Naive thymus-derived CD8-positive, alpha-beta T cell (primary cell): ENCODE measurements around the gene SPCS3. TPM values are rescaled to one million over a fixed set of nuclear protein-coding genes. Genes with fewer than 3 reads are reported as not detected.

Experiments used
- ATAC-seq, 2 donors: fragments of 150-1000 bp; cut with Tn5 transposase in 1 of 2; sonication (Bioruptor Pico), chemical (Tn5 transposase) in 1 of 2; 1 replicate in 1 of 2; 2 replicates in 1 of 2; pipeline ENCODE4 v1.10.0; 2021; ENCODE audit warnings: mild to moderate bottlenecking in 2 of 2, moderate library complexity in 2 of 2
- POLR2A ChIA-PET: fragments of 350-600 bp; sonication (Branson Sonifier 250); formaldehyde crosslinking; loops from one replicate; lab custom pipeline; 2021; ENCODE audit warnings: antibody characterized with exemption; lab: Charles Lee
- DNase-seq, 10 donors: peaks; one replicate each; pipeline versions ENCODE4 v3.0.0 to v3.0.0-alpha.2; 2020 to 2022
- H3K27ac Mint-ChIP-seq, 10 donors: one replicate each; pipeline ENCODE4 v1.8.0; 2020 to 2022; ENCODE audit warnings: mild to moderate bottlenecking in 10 of 10, mixed read lengths in 10 of 10, moderate library complexity in 4 of 10, inconsistent platforms in 1 of 10
- H3K27me3 Mint-ChIP-seq, 5 donors: one replicate each; pipeline ENCODE4 v1.8.0; 2021 to 2022; ENCODE audit warnings: mixed read lengths in 5 of 5
- H3K36me3 Mint-ChIP-seq, 3 donors: one replicate each; pipeline ENCODE4 v1.8.0; 2020 to 2022; ENCODE audit warnings: mixed read lengths in 3 of 3, mild to moderate bottlenecking in 2 of 3, inconsistent platforms in 1 of 3
- H3K4me1 Mint-ChIP-seq, 4 donors: one replicate each; pipeline ENCODE4 v1.8.0; 2021 to 2022; ENCODE audit warnings: mixed read lengths in 4 of 4
- H3K4me3 Mint-ChIP-seq, 10 donors: one replicate each; pipeline ENCODE4 v1.8.0; 2020 to 2022; ENCODE audit warnings: mild to moderate bottlenecking in 10 of 10, mixed read lengths in 10 of 10, moderate library complexity in 6 of 10, inconsistent platforms in 1 of 10
- H3K9me3 Mint-ChIP-seq, 9 donors: one replicate each; pipeline ENCODE4 v1.8.0; 2020 to 2022; ENCODE audit warnings: mixed read lengths in 9 of 9, mild to moderate bottlenecking in 3 of 9, inconsistent platforms in 1 of 9, moderate library complexity in 1 of 9
- polyA plus RNA-seq, 3 donors: library from polyadenylated mRNA; unstranded; fragments of 300-500 nt; fragmentation: Illumina TruSeq; gene quantifications; one replicate each; pipeline ENCODE4 v1.2.3, GENCODE V29; 2021
- total RNA-seq, 8 experiments: library from RNA in 2 of 8; stranded (reverse) in 2 of 8; gene quantifications; one replicate each; pipeline ENCODE4 v1.2.3 and lab custom pipeline; 2021 to 2026

Gene SPCS3
- total and polyA plus RNA-seq, 5 experiments from 2014 or later: 33.7 to 155 (median 64.4) TPM

DNA sequence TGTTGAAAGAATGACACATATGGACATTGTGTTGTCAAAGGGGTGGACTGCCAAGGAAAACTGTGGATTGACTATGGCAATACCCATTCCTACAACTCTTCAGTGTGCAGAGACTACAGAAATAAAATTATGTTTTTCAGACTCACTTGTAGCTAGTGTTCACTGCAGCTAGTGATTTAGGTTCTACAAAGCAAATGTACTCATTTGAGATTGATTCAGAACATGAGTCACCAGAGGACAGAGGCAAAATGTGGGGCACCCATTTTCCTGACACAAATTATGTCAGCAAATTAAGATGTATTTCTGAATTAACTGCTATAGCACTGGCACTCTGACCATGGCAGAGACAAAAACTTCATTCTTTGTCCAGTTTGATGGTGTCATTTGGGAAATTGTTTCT lies 40.7 kb downstream of the SPCS3 start:
- no peaks in the 10 kb centered on the region for H3K4me1 Mint-ChIP-seq
- H3K27me3 Mint-ChIP-seq: peaks cover 0 to 14% (median 0%) of the 10 kb centered on the region in 5 donors
- no peak for DNase-seq
- H3K4me3 Mint-ChIP-seq: no peak overlapping the region
- ATAC-seq: no peak
- POLR2A ChIA-PET: no interaction called here
- H3K9me3 Mint-ChIP-seq: peaks cover 0 to 6% (median 3%) of the 10 kb centered on the region in 9 donors
- H3K27ac Mint-ChIP-seq: no peak overlapping the region
- peaks cover 0 to 3% (median 0%) of the 10 kb centered on the region in 3 donors for H3K36me3 Mint-ChIP-seq

DNA sequence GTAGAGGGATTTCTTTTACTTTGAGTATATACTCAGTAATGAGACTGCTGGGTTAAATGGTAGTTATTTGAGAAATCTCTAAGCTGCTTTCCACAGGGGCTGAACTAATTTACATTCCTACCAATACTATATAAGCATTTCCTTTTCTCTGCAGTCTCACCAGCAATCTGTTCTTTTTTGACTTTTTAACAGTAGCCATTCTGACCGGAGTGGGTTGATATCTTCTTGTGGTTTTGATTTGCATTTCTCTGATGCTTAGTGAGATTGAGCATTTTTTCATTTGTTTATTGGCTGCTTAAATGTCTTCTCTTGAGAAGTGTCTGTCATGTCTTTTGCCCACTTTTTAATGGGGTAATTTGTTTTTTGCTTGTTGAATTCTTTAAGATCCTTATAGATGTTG lies 43.3 kb downstream of the SPCS3 start:
- POLR2A ChIA-PET: no interaction called here
- DNase-seq (no peak), ATAC-seq (no peak)
- H3K9me3 Mint-ChIP-seq: peaks cover 0 to 30% (median 19%) of the 10 kb centered on the region in 9 donors
- no peak overlapping the region for H3K27ac Mint-ChIP-seq
- peaks cover 0 to 24% (median 7%) of the 10 kb centered on the region in 3 donors for H3K36me3 Mint-ChIP-seq
- H3K27me3 Mint-ChIP-seq: peaks cover 0 to 28% (median 0%) of the 10 kb centered on the region in 5 donors
- H3K4me1 Mint-ChIP-seq: no peaks in the 10 kb centered on the region
- no peak overlapping the region for H3K4me3 Mint-ChIP-seq

DNA sequence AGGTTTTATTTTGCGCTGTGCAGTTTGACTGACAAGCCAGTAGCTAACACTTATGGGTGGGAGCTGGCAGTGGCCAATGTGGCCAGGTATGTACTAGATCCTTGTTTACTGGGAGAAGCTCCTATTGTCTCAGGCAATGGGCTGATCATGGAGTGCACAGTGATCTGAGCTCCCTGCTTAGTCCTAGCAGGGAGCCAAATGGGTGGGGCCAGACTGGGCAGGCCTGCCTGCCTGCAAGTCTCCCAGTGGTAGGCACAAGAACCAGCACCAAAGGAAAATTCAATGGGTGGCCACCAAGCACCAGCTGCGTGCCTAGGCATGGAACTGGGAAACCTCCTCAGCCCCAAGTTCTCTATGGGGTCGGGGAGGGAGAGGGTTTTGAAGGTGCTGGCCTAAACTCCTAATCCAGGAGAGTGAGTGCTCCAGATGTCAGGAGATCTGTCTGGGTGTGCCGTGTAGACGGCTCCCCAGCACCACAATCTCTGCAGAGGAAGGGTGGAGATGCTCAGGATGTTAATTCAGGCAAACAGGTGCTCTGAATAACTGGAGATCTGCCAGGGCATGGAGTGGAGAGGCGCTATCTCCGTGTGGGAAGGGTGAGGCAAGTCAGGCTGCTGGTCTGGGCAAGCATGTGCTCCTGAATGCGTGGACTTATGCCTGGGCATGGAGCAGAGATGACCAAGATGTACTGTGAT lies 48.2 kb downstream of the SPCS3 start:
- Mint-ChIP-seq H3K27ac (no peak overlapping the region), H3K4me3 (no peak overlapping the region), H3K27me3 (peaks cover 0 to 24% (median 4%) of the 10 kb centered on the region in 5 donors), H3K4me1 (peaks cover 0 to 2% (median 0%) of the 10 kb centered on the region in 4 donors), H3K36me3 (peaks cover 0 to 24% (median 7%) of the 10 kb centered on the region in 3 donors), H3K9me3 (peaks cover 0 to 32% (median 19%) of the 10 kb centered on the region in 9 donors)
- POLR2A ChIA-PET: no interaction called here
- no peak for DNase-seq
- ATAC-seq: no peak

DNA sequence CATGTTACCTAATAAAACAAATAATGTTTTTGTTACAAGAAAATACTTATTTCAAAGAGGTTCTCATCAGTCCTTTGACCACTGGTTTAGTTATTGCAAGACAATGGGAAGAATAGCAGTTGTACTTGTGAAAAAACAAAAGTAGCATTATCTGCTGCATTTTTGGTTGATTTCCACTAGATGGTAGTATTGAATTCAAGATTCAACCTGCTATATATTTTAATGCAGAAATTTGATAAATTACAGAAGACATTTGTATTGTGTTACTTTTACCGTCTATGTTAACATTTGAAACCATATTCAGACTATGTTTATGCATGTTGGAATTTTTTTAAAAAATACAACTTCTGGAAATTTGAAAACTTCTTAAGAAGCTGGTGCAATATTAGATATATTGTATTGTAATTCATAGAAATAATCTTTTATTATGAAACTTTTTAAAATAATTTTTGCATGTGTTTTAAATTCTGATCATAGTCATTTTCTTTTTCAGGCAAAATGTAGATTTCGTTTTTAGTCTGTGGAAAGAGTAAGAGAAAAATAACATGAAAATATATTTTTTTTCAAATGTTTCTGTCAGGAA lies 56.4 kb downstream of the SPCS3 start:
- H3K9me3 Mint-ChIP-seq: no peaks in the 10 kb centered on the region
- POLR2A ChIA-PET: no interaction called here
- no peak for ATAC-seq
- H3K27ac Mint-ChIP-seq: no peak overlapping the region
- peaks cover 0 to 5% (median under 1%) of the 10 kb centered on the region in 4 donors for H3K4me1 Mint-ChIP-seq
- H3K4me3 Mint-ChIP-seq: no peak overlapping the region
- no peaks in the 10 kb centered on the region for H3K36me3 Mint-ChIP-seq
- H3K27me3 Mint-ChIP-seq: peaks cover 0 to 12% (median 2%) of the 10 kb centered on the region in 5 donors
- peak in 2 of 10 donors; percentile 2 to 3 for DNase-seq

DNA sequence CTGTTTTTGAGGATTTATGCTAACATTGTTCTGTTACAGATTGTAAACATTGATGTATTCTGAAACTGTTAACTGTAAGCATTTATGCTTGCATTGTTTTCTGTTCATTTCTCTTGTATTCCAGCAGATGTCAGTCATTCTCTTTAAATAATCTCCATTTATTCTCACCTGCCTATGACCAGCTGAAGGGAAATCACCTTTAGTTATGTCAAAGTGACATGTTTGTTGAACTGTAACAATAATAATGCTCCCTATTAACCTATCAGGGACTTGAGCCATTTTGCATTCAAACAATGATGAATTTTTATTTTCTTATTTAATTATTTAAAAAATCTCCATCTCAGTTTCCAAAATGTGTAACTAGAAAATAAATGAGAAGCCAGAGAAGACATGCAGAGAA lies 58.0 kb downstream of the SPCS3 start:
- POLR2A ChIA-PET: no interaction called here
- Mint-ChIP-seq H3K27ac (no peak overlapping the region), H3K27me3 (peaks cover 0 to 12% (median 3%) of the 10 kb centered on the region in 5 donors), H3K4me3 (no peak overlapping the region), H3K4me1 (peaks cover 0 to 5% (median 0%) of the 10 kb centered on the region in 4 donors), H3K9me3 (no peaks in the 10 kb centered on the region), H3K36me3 (no peaks in the 10 kb centered on the region)
- ATAC-seq (no peak), DNase-seq (no peak)

DNA sequence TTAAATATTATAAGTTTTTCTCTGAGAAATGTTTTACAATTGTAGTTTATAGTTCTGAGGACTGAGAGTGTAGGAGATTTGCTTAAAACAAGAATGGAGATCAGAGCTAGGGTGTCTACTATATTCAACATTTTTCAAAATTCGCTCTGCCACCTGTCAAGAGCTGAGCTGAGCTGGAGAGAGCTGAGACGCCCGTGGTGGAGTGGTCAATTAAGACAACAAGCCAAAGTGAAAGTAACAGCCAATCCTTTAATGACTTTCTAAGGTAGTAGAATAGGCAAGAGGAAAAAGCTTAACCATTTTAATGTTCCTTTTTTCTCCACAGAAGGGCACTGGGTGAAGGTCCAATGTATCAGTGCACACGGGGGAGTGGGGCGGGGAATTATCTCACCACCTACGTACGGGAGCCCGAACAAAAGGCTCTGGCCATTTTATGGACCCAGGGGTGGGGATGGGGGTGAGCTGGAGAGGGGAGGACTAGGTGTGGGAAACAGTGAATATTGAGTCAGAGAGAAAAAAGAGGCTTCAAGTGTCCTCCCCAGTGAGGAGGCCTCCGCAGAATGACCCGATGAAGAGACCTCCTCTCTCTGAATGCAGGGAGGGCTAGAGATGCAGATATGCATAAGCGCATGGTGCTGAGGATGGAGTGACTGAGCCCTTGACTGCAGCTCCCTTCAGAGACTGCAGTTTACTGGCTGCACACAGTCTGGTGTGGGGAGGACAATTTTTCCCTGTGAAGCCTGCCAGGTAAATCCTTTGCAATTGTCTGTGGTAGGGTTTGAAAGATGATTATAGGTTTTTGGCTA lies 60.8 kb downstream of the SPCS3 start:
- Mint-ChIP-seq H3K27ac (no peak overlapping the region), H3K36me3 (no peaks in the 10 kb centered on the region), H3K4me1 (peaks cover 0 to 5% (median 0%) of the 10 kb centered on the region in 4 donors), H3K4me3 (no peak overlapping the region), H3K9me3 (no peaks in the 10 kb centered on the region), H3K27me3 (peaks cover 0 to 12% (median 6%) of the 10 kb centered on the region in 5 donors)
- no peak for DNase-seq
- no peak for ATAC-seq
- POLR2A ChIA-PET: no interaction called here

Other genes with a start within 250 kb of the SPCS3 start
- gene SPATA4, start 124.4 kb upstream of the SPCS3 start, total RNA-seq: not detected
- gene SPATA4, start 124.4 kb upstream of the SPCS3 start, polyA plus RNA-seq: not detected
- not detected for gene ASB5, start 50.7 kb upstream of the SPCS3 start, total RNA-seq
- gene ASB5, start 50.7 kb upstream of the SPCS3 start, polyA plus RNA-seq: not detected